Mesenchymal stem cell (in vitro differentiated cells and primary cell): ENCODE measurements around the gene HOXD13.
A peak's percentile ranks its signal among the peaks of the same experiment; 100 is the strongest.

Source experiments
- DNase-seq: peaks from one replicate; pipeline ENCODE4 v3.0.0-alpha.2; 2013
- H2AFZ ChIP-seq: one replicate; pipeline ENCODE4 v1.6.1; 2013; ENCODE audit warnings: low read depth, mild to moderate bottlenecking, control low read depth, inconsistent platforms, low read length, moderate library complexity
- H2AK5ac ChIP-seq: 2 replicates; pipeline ENCODE4 v1.6.1; 2013; ENCODE audit warnings: low read length, moderate library complexity, mild to moderate bottlenecking, inconsistent platforms; ENCODE audit not compliant: severe bottlenecking
- H2BK120ac ChIP-seq: one replicate; pipeline ENCODE4 v1.6.1; 2013; ENCODE audit warnings: low read depth, mild to moderate bottlenecking, inconsistent platforms, low read length, moderate library complexity
- H2BK12ac ChIP-seq, 2 experiments: one replicate each; pipeline ENCODE4 v1.6.1; 2013; ENCODE audit warnings: inconsistent platforms in 2 of 2, low read length in 2 of 2, mild to moderate bottlenecking in 2 of 2, moderate library complexity in 2 of 2, control low read depth in 1 of 2
- H2BK15ac ChIP-seq: one replicate; pipeline ENCODE4 v1.6.1; 2013; ENCODE audit warnings: mild to moderate bottlenecking, low read depth, inconsistent platforms; ENCODE audit not compliant: poor library complexity, severe bottlenecking
- H2BK5ac ChIP-seq: 2 replicates; pipeline ENCODE4 v1.6.1; 2013; ENCODE audit warnings: low read depth, mild to moderate bottlenecking, low read length, control low read depth, inconsistent platforms; ENCODE audit not compliant: poor library complexity, severe bottlenecking
- H3K14ac ChIP-seq, 2 experiments: one replicate each; pipeline ENCODE4 v1.6.1; 2013; ENCODE audit warnings: inconsistent platforms in 2 of 2, low read length in 2 of 2, control low read depth in 1 of 2, mild to moderate bottlenecking in 1 of 2, moderate library complexity in 1 of 2
- H3K18ac ChIP-seq, 2 experiments: one replicate each; pipeline ENCODE4 v1.6.1; 2013; ENCODE audit warnings: inconsistent platforms in 2 of 2, low read length in 2 of 2, control low read depth in 1 of 2, low read depth in 1 of 2, mild to moderate bottlenecking in 1 of 2
- H3K23ac ChIP-seq, 2 experiments: one replicate each; pipeline ENCODE4 v1.6.1; 2013; ENCODE audit warnings: inconsistent platforms in 2 of 2, low read length in 2 of 2, mild to moderate bottlenecking in 2 of 2, moderate library complexity in 2 of 2, control low read depth in 1 of 2
- H3K27ac ChIP-seq: 2 replicates; pipeline ENCODE4 v1.5.1; 2013; ENCODE audit warnings: mild to moderate bottlenecking, moderate library complexity, low read length, control low read depth, inconsistent platforms; ENCODE audit not compliant: poor library complexity, severe bottlenecking
- H3K27me3 ChIP-seq, 2 experiments: 2 replicates each; pipeline versions ENCODE4 v1.6.1 to v1.7.0; 2013; ENCODE audit warnings: low read length in 2 of 2, mild to moderate bottlenecking in 2 of 2, moderate library complexity in 2 of 2, control low read depth in 1 of 2, inconsistent platforms in 1 of 2; ENCODE audit not compliant: control insufficient read depth in 1 of 2, insufficient read depth in 1 of 2
- H3K36me3 ChIP-seq, 2 experiments: 2 replicates each; pipeline versions ENCODE4 v1.6.1 to v1.7.0; 2013; ENCODE audit warnings: low read length in 2 of 2, control low read depth in 1 of 2, inconsistent platforms in 1 of 2, low read depth in 1 of 2, mild to moderate bottlenecking in 1 of 2; ENCODE audit not compliant: insufficient read depth in 2 of 2, control insufficient read depth in 1 of 2
- H3K4ac ChIP-seq, 2 experiments: one replicate each; pipeline ENCODE4 v1.6.1; 2013; ENCODE audit warnings: inconsistent platforms in 2 of 2, low read length in 2 of 2, mild to moderate bottlenecking in 2 of 2, moderate library complexity in 2 of 2, control low read depth in 1 of 2, low read depth in 1 of 2
- H3K4me1 ChIP-seq: 2 replicates; pipeline ENCODE4 v1.6.1; 2013; ENCODE audit warnings: low read depth, low read length, control low read depth; ENCODE audit not compliant: control insufficient read depth, insufficient read depth
- H3K4me2 ChIP-seq: 2 replicates; pipeline ENCODE4 v1.6.1; 2013; ENCODE audit warnings: low read length, mild to moderate bottlenecking, inconsistent platforms; ENCODE audit not compliant: poor library complexity, severe bottlenecking
- H3K4me3 ChIP-seq, 2 experiments: 2 replicates each; pipeline versions ENCODE4 v1.5.1 to v1.7.0; 2013; ENCODE audit warnings: low read length in 2 of 2, mild to moderate bottlenecking in 2 of 2, control low read depth in 1 of 2, low read depth in 1 of 2; ENCODE audit not compliant: insufficient read depth in 1 of 2
- H3K79me1 ChIP-seq: replicated peaks from 2 replicates; pipeline ENCODE4 v1.6.1; 2013; ENCODE audit warnings: mild to moderate bottlenecking, control low read depth, low read length, inconsistent platforms; ENCODE audit not compliant: poor library complexity, severe bottlenecking
- H3K9ac ChIP-seq: 2 replicates; pipeline ENCODE4 v1.7.0; 2013; ENCODE audit warnings: mild to moderate bottlenecking, low read length, moderate library complexity
- H3K9me3 ChIP-seq: 2 replicates; pipeline ENCODE4 v1.7.0; 2013; ENCODE audit warnings: mild to moderate bottlenecking, low read length; ENCODE audit not compliant: control insufficient read depth
- H4K8ac ChIP-seq: one replicate; pipeline ENCODE4 v1.6.1; 2013; ENCODE audit warnings: inconsistent platforms, mild to moderate bottlenecking, low read length, moderate library complexity
- H4K91ac ChIP-seq: one replicate; pipeline ENCODE4 v1.6.1; 2013; ENCODE audit warnings: mild to moderate bottlenecking, low read length, inconsistent platforms
- WGBS: methylation state at CpG from one replicate; pipeline ENCODE4 v1.1.7; 2013; ENCODE audit warnings: mixed read lengths; 5-methylcytosine and 5-hydroxymethylcytosine counted together

Gene HOXD13

DNA sequence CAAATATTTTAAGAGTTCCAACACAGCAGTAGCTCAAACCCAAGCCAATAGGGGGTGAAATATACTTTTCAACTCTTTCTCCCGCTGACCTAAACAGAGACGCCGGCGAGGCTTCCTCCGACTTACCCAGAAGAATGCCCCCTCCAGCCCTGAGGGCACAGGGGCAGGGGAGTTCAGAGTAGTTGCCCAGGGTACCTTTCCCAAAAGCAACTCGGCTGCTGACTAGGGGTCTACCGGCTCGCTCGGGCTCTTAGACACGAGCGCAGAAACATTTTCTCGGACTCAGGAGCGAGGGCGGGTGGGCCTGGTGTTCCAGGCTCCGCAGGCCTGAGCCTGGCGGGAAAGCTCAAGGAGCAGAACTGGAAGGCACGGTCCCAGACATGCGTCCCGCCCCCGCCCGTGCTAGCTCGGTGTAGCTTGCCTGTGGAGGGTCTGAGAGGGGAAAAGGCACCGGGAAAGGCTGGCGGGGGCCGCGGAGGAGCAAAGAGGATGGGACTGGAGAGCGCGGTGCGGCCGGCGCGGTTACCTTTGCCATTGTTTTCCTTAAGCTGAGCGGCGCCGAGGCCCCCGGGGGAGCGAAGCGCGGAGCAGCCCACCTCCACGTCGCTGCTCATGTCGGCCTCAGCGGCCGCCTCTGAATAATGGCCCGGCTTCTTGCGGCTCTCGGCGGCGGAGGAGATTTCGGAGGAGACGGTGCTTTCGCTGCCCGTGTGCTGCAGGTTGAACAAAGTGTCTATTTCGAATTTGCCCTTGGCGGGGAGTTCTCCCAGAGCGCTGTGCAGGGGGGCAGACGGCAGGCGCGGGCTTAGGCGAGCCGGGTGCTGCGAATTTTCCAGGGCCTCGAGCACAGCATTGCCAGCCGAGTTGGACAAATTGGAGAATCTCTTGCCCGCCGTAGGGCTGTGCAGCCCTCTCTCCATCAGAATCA, 9.4 kb upstream of the HOXD13 start:
- 2% methylated on average over 66 of the region's 66 CpGs for WGBS
- Histone ChIP-seq H3K4me3 (peak overlapping the region in 1 of 2 experiments; percentile 24), H3K36me3 (peaks cover 0 to 3% of the 10 kb centered on the region in 2 experiments), H3K27ac (no peak overlapping the region), H2BK120ac (no peak overlapping the region), H2BK15ac (no peak overlapping the region), H3K14ac (no peak overlapping the region), H4K8ac (no peak overlapping the region), H3K18ac (no peak overlapping the region), H3K4me2 (no peak overlapping the region), H4K91ac (no peak overlapping the region), H2AK5ac (no peak overlapping the region), H3K27me3 (peaks cover 96 to 97% of the 10 kb centered on the region in 2 experiments), H2BK5ac (no peak overlapping the region), H3K4me1 (peaks cover 36% of the 10 kb centered on the region), H3K23ac (no peak overlapping the region), H3K9me3 (no peaks in the 10 kb centered on the region), H2AFZ (no peak overlapping the region), H2BK12ac (no peak overlapping the region), H3K4ac (no peak overlapping the region), H3K9ac (no peak overlapping the region), H3K79me1 (no peaks in the 10 kb centered on the region)
- no peak for DNase-seq

DNA sequence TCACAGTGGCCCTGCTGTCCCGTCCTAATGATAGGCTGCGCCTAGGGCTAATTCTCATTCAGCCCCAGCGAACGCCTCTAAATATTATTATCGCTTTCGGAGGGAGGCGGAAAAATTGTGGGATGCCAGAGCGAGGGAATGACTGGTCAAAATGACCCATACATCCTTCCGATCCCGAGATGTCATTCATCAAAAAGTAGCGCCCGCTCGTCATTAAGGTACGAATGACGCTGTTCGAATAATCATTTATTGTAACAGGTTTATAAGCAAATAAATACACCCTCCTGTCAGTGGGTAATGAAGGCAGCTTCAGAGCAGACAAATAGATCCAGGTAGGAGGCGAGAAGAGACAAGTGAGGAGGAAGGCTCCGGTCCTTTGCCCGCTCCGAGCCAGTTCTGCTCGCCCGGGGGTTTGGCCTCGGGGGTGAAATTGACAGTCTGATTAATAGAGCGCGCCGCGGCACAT, 8.7 kb upstream of the HOXD13 start, which contains the start of gene EVX2:
EVX2 (minus strand) TSS at position 167 of the 466 bp plus-strand sequence. CDS start 186 bp downstream, outside the sequence.
- Histone ChIP-seq H2AFZ (no peak within 1 kb of the TSS), H3K9ac (no peak within 1 kb of the TSS), H3K4me2 (no peak within 1 kb of the TSS), H3K27me3 (peaks cover 95 to 97% of the 10 kb centered on the region in 2 experiments), H3K4ac (no peak within 1 kb of the TSS), H4K91ac (no peak within 1 kb of the TSS), H3K18ac (no peak within 1 kb of the TSS), H3K4me1 (peaks cover 40% of the 10 kb centered on the region), H3K36me3 (peaks cover 0 to 3% of the 10 kb centered on the region in 2 experiments), H2BK15ac (no peak within 1 kb of the TSS), H3K27ac (no peak within 1 kb of the TSS), H2AK5ac (no peak within 1 kb of the TSS), H3K14ac (no peak within 1 kb of the TSS), H2BK5ac (no peak within 1 kb of the TSS), H4K8ac (no peak within 1 kb of the TSS), H2BK12ac (no peak within 1 kb of the TSS), H3K23ac (no peak within 1 kb of the TSS), H3K79me1 (no peaks in the 10 kb centered on the region), H2BK120ac (no peak within 1 kb of the TSS), H3K4me3 (peak within 1 kb of the TSS in 1 of 2 experiments; percentile 24), H3K9me3 (no peaks in the 10 kb centered on the region)
- WGBS = 5% methylated on average over 19 of the region's 27 CpGs
- DNase-seq = no peak

GRCh38 chr2:176084611-176085119, 7.9 kb upstream of the HOXD13 start:
- Histone ChIP-seq H3K9ac (no peak overlapping the region), H2AFZ (no peak overlapping the region), H3K4me3 (no peak overlapping the region), H3K27me3 (peaks cover 95 to 97% of the 10 kb centered on the region in 2 experiments), H3K79me1 (no peaks in the 10 kb centered on the region), H3K23ac (no peak overlapping the region), H2BK12ac (no peak overlapping the region), H4K91ac (no peak overlapping the region), H4K8ac (no peak overlapping the region), H3K4ac (no peak overlapping the region), H3K27ac (no peak overlapping the region), H3K14ac (no peak overlapping the region), H3K4me1 (peaks cover 34% of the 10 kb centered on the region), H3K36me3 (peaks cover 0 to 3% of the 10 kb centered on the region in 2 experiments), H3K18ac (no peak overlapping the region), H2BK5ac (no peak overlapping the region), H3K9me3 (no peaks in the 10 kb centered on the region), H2BK15ac (no peak overlapping the region), H2BK120ac (no peak overlapping the region), H2AK5ac (no peak overlapping the region), H3K4me2 (no peak overlapping the region)
- WGBS = 1% methylated on average over 26 of the region's 26 CpGs
- no peak for DNase-seq

DNA sequence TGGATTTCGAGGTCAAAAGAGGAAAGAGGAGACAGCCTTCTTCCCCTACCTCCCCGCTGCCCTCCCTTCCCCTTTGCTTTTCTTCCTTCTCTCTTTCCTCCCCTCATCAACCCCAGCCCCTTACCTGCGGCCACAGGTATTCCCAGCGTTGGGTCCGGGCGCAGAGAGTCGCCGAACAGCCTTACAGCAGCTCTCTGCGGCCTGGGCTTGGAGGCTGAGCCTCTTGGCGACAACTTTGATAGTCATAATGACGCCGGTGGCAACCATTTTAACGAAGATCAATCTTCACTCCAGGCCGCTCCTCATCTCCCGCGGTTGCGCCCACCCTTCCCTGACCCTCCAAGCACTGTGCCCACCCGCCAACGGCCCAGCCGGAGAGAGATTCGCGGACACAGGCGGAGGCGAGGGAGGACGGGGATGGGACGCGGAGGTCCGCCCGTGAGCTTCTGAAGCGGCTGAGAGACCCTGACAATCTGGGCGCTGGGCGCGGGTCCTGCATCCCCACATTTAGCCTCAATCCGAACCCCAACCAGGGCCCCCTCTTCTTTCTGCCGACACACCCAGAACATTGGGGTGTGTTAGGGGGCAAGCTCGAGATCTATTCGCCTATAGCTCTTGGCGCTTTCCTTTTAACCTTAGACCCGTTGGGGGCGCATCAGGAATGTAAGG, 7.3 kb upstream of the HOXD13 start:
- no peaks in the 10 kb centered on the region for H3K9me3 ChIP-seq
- H3K27ac ChIP-seq = no peak overlapping the region
- H3K9ac ChIP-seq = no peak overlapping the region
- H4K8ac ChIP-seq = no peak overlapping the region
- no peak for DNase-seq
- H2AK5ac ChIP-seq = no peak overlapping the region
- no peak overlapping the region for H3K4me2 ChIP-seq
- no peak overlapping the region for H3K4me3 ChIP-seq
- H3K14ac ChIP-seq = no peak overlapping the region
- H2BK5ac ChIP-seq = no peak overlapping the region
- no peaks in the 10 kb centered on the region for H3K79me1 ChIP-seq
- peaks cover 99 to 100% of the 10 kb centered on the region in 2 experiments for H3K27me3 ChIP-seq
- no peak overlapping the region for H2BK12ac ChIP-seq
- no peak overlapping the region for H3K4ac ChIP-seq
- no peak overlapping the region for H2BK120ac ChIP-seq
- H2BK15ac ChIP-seq = no peak overlapping the region
- peaks cover 0 to 3% of the 10 kb centered on the region in 2 experiments for H3K36me3 ChIP-seq
- H3K23ac ChIP-seq = no peak overlapping the region
- no peak overlapping the region for H3K18ac ChIP-seq
- H3K4me1 ChIP-seq = peaks cover 30% of the 10 kb centered on the region
- WGBS = 1% methylated on average over 29 of the region's 40 CpGs
- no peak overlapping the region for H4K91ac ChIP-seq
- H2AFZ ChIP-seq = no peak overlapping the region
